OCI-LY1 (cell line): ENCODE results near the gene CR1.

Experiments
- CTCF ChIP-seq: fragments of 200-600 bp; sonication (generic), shearing (Covaris generic); IDR thresholded peaks from 2 replicates; pipeline ENCODE4 v1.5.1; 2017; ENCODE audit warnings: mild to moderate bottlenecking, antibody characterized with exemption, low read length, moderate library complexity, mixed read lengths
- EZH2 ChIP-seq: fragments of 200-600 bp; sonication (generic), shearing (Covaris generic); IDR thresholded peaks from 2 replicates; pipeline ENCODE4 v1.8.0; 2017; ENCODE audit warnings: borderline replicate concordance, mixed run types, mild to moderate bottlenecking, antibody characterized with exemption, low read length, moderate library complexity, mixed read lengths

GRCh38 chr1:207458414-207458813 is 37.5 kb upstream of the CR1 start:
- TF ChIP-seq CTCF (no peak), EZH2 (no peak)
